Inferior parietal cortex (tissue), 1 donor: ENCODE results near the gene EN1.

Experiments
- DNase-seq: peaks from one replicate; pipeline ENCODE4 v3.0.0-alpha.2; 2016; ENCODE audit errors: extremely low spot score

EN1 gene

DNA sequence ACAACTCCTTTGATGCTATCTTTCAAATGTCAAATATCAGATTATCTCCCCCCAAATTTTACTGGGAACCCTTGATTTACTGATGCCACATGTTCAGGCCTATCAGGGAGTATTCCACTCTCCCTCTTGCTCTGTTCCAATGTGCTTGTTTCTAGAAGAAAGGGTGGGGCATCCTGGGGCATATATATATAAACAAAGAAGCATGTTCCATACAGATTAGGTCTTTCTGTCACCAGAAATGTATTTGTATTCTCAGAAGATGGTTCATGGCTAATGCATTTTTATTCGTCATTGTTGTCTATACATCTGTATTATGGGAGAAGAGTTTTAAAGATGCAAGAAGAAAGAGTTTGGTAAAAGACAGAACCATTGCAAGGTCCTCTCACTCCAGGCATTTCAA lies 24.9 kb downstream of the EN1 start:
- no peak for DNase-seq

DNA sequence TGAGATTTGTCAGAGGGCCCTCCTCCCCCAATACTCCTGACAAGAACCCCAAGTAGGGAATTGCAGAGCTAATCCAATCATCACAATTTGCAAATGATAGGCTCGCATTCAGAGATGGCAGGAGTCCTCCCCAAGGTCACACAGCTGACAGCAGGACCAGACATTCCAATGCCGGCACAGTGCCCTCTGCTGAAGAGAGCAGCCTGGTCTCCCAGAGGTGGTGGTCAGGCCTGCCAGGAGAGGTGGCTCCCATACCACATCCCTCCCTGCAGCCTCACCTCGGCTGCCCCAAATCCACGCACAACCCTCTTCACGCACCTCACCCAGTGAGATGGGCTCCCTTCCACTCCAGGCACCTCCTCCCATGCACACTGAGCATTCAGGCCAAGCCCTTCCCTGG lies 25.4 kb downstream of the EN1 start:
- no peak for DNase-seq

DNA sequence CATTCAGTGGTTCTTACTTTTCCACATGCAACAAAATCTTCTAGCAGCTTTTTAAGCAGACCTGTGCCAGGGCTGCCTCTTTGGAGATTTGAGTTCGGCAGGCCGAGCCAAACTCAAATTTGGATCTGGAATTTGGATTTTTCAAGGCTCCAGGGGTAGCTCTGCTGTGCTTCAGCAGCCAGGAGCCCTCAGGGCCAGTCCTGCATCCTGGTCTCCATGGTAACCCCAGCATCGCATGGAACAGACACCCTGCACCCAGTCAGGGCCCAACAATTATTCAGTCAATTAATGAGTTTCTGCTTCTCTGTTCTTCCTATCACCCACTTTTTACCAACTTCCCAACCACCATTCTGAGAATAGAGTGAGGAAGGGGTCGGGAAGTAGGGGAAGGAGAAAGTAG lies 30.0 kb downstream of the EN1 start:
- DNase-seq: no peak

DNA sequence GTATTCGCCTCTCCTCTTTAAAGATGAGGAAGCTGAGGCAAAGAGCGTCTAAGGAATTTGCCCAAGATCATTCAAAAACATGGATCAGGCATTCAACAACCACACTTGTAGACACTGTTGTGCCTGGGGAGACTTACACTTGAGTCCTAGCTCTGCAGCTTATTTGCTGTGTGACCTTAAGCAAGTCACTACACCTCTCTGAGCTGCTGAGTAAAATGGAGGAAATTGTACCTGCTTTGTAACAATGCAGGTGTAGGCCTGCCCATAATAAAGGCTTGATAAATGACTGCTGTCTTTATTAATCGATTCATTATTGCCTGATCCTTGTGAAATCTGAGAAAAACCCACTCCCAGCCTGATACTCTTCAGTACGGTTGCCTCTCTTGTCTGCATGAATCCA lies 30.8 kb downstream of the EN1 start:
- DNase-seq: no peak

DNA sequence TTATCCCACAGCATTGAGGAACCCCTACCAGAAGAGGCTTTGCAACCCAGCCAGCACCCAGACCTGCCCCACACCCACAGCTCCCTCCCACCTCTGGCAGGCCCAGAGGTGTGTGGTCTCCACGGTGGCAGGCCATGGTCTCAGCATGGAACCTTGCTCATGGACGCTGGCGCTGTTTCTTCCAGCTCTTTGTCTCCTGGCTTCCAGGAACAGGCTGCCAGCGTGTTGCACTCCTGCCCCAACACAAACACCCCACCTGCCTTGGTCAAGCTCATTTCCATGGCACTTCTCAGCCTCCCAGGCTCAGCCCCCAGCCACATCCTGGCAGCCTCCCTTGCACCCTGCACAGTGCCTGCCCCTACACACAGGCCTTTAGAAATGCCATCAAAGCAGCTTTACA lies 31.7 kb downstream of the EN1 start:
- no peak for DNase-seq

DNA sequence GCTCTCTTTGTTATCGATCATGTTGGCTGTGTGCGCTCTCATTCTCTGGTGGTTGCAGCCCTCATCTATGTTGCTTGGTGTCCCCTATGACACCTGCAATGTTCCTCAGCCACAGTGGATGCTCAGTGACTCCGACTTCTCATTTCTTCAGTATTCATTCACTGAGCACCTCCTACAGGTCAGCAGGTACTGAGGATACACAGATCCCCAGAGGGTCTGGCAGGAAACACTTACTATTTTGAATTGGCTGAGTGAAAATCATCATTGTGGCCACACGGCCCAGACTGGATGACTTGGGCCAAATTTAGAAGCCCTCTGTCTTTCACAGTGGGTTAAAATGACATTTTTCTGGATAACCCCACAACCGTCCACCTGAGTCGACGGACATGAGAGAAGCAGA lies 32.1 kb downstream of the EN1 start:
- DNase-seq: no peak

DNA sequence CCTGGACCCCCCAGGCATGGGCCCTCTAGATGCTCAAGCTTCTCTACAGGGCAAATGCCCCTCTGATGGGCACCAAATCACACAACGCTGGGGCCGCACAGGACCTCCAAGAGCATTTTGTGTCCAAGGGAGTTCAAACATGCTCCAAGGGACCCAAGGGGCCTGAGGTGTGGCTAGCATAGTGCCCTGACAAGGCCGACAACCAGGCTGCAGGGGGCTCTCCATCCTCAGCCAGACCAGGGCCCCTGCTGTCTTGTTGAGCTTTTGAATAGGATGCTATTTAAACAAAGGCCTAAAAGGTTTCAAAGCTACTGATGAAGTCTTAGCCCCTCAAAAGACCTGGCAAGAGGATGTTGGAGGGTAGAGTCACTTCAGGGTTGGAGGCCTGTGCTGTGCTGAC lies 33.1 kb downstream of the EN1 start:
- DNase-seq: no peak

DNA sequence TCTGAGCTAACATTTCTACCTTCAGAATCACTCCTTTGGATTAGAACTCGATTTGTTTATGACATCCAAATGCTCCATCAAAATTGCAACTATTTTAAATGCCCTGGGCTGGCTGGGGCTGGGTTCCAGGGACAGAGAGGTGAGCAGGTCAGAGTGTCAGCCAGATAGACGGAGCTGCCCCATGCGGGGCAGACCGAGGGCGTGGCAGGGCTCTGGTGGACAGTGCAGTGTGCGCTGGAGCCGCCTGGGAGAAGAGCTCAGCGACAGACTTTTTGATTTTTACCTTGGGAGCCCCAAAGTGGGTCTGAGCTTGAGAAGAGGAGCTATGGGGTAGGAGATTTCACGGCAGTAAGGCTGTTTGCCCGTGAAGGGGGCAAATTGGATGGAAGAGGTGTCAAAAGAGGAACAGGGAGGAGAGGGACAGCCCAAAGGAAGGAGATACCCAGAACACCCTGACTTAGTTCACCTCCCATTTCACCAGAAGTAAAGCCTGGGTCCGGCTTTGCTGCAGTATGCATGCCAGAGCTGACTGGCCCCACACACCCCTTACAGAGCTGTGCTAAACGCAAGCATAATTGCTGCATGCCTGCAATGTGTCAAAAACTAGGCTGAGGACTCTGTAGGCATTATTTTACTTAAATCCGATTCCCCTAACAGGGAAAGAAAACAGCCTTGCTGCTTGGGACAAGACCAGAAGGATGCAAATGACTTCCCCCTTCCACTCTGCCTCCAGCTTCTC lies 33.7 kb downstream of the EN1 start:
- DNase-seq: no peak

DNA sequence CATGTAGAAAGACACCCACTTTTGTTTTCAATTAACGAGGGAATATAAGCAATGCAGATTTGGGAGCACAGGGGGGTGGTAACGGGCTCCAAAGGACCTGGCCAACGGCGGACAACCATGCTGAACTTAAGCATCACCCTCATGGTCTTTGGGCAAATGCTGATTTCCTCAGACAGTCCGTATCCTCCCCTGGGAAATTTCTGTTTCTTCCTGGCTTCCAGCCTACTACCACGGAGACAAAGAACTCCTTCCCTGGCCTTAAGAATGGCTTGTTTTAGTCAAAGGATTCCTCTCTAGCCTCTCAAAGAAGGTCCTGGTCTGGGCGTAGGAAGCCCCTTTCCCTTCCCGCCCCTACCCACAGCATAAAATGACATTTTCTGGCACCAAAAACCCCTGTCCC lies 34.3 kb downstream of the EN1 start:
- DNase-seq: no peak

DNA sequence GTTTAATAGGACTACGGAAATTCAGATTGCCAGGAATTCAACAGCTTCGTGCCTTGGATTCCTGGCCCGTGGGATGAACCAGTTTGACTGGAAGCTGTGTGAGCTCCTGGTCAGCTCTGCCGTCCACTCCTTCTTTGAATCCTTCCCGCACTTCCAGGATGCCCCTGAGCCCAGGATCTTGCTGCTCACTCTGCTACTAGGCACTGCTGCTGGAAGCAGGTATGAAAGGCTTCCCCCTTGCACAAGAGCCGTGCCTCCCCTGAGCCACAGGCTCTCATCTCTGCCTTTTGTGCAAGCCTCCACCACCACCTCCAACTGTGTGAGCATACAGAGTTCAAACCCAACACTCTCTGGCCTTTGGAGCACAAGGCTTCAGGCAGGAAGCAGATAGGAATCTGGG lies 34.9 kb downstream of the EN1 start:
- no peak for DNase-seq

DNA sequence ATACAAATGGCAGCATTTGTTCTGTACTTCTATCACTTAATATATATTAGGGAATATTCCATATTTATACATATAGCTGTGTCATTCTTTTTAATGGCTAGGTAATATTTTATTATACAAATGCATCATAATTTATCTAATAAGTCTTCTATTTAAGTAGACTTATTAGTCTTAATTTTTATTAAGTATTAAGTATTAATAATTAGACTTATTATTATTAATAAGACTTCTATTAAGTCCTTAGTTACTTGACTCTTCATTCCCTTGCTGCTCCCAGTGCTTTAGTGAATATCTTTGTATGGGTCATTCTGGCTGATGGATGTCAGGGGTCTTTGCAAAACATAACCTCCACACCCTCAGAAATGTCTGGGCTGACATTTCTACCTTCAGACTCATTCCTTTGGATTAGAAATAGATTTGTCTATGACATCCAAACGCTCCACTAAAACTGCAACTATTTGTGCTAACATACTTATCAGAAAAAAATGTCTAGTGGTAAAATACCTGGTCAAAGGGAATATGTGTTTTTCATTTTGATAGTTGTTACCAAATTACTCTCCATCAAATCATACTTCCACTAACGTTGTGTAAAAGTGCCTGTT lies 35.8 kb downstream of the EN1 start:
- no peak for DNase-seq

DNA sequence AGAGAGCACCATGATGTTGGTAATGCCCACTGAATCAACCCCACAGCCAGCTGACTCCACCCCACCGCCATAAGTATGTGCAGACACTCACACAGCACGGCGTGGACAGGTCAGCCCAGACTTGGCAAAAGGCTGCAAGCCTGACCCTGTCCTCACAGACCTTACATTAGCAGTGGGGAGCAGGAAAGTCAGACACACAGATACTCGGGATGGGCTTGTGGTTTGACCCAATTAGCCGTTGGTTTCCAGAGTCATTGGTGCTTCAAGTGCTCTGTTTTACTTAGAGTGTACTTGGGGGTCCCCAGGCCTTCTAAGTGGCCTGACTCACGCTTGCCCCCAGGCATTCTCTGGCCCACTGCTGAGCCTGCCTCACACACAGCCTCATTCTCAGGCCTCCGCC lies 36.7 kb downstream of the EN1 start:
- no peak for DNase-seq

DNA sequence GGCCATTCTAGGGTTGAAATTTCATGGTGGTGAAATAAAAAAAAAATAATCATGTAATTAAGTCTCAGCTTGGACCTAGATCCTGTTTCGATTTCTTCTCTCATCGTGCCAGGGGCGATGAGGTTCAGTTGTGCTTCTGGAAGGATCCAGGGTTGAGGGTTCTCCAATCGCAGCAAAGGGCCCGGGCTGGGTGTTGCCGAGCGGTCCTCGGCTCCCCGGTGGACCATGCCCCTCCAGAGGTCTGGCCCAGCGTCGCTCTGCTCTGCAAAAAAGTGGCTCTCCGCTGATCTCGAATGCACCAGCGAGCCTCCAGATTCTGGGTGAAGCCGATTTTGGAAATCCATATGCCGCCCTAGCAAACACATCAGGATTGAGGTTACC lies 39.0 kb downstream of the EN1 start:
- no peak for DNase-seq

DNA sequence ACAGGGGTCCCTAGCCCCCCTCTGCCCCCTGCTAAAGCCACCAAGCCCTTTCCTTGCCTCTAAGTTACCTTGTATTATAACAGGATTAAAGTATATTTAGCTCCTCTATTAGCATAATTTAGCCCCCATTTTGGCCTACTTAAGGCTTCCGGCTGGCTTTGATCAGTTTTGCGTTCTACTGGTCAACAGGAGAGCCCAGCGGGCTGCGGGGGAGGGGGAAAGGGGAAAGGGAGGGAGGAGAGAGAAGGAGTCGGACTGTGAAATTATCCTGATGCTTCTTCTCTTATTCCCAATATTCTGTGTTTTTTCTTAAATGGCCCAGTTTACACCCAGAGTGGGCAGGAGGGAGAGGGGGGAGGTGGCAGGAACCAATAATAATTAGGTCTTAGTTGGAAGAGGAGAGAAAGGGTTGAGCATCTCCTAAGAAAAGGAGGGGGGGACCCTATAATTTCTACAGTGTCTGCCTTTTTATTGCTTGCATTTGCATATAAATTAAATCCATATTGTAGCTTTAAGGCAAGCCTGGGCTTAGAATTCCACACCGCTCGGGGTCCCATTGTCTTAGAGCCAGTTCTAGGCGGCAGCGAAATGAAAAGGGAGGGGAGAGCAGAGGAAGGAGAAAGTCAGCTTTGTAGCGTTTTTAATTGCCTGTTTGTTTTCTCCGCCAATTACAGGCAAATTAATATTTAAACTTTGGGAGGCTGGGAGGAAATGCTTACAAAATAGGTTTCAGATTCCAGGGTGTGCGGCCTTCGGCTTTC lies 39.6 kb downstream of the EN1 start:
- DNase-seq: no peak

DNA sequence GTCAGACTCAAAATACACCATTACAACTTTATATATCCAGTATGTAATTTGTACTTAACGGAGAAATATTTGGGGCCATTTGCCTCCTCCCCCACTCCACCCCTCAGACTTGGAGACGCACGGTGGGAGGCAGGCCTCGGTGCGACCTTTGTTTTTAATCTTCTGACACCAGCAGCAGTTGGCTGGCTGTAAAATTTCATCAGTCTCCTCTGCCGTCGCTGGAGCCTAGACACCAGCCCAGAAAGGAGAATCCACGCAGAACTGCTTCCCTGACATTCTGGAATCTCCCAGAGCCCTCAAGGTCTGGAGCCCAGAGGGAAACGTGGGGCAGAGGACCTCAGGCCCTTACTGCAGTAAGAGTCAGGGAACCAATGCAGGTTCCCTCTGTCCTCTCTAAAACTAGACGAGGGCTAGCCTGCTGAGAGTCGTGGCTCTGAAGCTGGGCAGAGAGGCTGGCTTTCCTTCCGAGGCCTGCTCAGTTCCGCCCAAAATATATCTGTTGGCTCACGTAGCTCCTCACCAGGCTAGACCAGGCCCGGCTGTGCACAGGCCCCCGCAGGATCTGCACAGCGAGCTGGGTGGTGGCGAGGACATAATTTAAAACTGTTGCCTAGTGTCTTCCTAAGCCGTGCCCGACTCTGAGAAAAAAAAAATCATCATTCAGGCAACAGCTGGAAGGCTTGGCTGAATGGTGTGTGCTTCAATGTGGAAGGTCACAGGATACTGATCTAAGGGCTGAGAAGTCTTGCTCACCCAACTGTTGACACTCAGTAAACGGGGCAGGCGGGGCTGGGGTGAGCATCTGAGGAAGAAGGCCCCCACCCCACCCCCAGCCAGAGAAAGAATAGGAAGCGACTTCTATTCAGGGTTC lies 40.4 kb downstream of the EN1 start:
- no peak for DNase-seq

DNA sequence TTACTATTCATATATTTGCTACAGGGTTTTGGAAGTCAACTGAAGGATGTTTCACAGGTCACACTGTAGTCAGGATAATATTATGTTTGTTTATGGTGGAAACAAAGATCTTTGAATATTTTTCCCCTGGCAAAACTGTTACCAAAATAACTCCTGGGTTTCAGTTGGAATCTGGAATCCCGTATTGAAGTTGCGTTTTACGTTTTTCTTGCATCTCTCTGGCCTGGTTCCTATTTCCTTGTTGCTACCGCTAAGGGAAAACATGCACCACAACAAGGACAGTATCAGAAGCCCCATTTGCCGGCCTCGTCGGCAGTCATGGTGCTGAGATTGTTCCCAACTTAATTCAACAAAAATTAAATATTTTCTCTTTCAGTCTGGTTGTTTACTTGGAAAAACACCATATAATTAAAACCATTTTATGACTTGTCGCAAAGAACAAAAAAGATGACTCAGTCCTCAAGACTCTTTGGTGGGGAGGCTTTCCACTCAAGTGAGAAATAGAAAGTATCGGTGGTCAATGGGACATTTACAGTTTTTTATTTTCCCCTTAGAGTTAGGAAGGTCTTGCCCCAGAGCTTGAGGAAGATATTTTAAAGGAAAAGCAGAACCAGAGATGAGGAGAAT lies 42.3 kb downstream of the EN1 start:
- DNase-seq: no peak

DNA sequence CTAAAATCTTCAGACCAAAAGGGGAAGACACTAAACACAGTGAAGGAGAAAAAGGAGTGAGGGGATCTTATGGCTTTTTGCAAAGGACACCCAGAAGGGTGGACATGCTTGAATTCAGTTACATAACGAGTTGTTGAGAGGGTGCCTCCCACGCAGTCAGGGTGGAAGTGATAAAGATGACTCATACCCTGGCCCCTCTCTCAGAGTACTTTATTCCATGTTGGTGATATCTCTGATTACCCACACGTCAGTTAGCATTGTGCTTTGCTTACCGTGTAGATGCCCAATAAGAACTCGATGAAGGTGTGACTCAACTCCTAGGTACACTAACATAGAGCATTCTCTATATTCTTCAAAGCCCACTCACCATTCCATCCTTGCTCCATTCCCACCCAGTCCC lies 44.4 kb downstream of the EN1 start:
- DNase-seq: no peak

DNA sequence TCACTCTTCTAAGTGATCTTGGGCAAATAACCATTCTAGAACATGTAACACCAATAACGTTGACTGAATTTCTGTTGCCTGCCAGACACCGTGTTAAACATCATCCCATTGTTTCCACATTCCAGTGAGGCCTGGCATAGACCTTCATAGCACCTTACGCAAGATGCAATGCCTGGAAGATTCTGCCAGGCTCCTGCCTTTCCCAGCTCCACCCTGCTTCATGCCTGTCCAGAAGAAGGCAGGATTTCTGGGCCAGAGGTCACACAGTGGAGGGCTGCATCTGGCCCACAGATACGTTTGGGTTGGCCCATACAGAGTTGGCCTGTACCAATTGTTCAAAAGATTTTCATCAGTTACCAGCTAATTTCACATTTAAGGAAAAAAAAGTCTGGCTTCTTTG lies 46.3 kb downstream of the EN1 start:
- DNase-seq: no peak

DNA sequence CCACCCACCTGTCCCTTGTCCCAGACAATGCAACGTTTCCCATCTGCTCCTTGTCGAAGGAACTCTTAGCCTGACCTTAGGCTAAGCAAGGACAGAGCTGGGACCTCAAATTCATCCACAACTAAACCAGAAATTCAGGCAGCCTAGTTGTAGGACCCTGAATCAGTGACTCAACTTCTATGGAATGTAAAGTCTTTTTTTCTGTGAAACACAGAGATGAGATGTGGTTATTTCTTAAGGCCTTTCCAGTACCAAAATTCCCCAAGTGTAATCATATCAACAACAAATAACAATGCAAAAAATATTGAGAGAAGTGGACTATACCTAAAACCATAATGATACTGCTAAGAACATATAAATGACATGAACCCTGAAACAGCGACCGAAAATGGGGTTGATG lies 46.7 kb downstream of the EN1 start:
- DNase-seq: no peak

DNA sequence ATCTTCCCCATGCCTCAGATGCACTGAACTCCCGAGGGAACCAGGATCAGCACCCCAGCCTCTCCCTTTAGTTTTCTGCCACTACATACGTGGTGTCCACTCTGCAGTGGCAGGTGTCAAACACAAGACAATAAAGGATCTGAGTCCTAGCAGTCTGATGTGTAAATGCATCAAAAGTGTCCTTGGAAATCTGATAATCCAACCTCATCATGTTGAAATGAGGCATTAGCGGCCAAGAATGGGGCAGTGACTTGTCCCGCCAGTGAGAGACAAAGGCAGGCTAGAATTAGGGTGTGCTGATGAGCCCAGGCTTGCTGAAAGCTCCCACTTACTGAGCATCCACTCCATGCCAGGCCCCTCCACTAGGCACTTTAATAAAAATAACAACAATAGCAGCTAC lies 52.9 kb downstream of the EN1 start:
- no peak for DNase-seq
